Fibroblast of villous mesenchyme (primary cell): ENCODE measurements around the gene CCR2. TPM values are rescaled to one million over a fixed set of nuclear protein-coding genes. Genes with fewer than 3 reads are reported as not detected.

Source experiments
- DNase-seq: peaks from one replicate; pipeline ENCODE4 v3.0.0-alpha.2; 2010; ENCODE audit warnings: low read depth
- H3K4me3 ChIP-seq: 2 replicates; pipeline ENCODE4 v1.5.1; 2011; ENCODE audit warnings: low read depth, mild to moderate bottlenecking, low read length
- total RNA-seq: library from RNA; depleted of rRNA; stranded (reverse); fragments of >200 nt; gene quantifications from 2 replicates; pipeline ENCODE4 v1.2.3, GENCODE V29; 2012
- TF ChIP-seq, protein P1 (sequence below): IDR thresholded peaks from 2 replicates; pipeline ENCODE4 v1.5.1; 2012; ENCODE audit warnings: low read depth, mild to moderate bottlenecking, low read length; ENCODE audit not compliant: insufficient read depth

CCR2 gene
- total RNA-seq, 1 donor, result not detected

DNA sequence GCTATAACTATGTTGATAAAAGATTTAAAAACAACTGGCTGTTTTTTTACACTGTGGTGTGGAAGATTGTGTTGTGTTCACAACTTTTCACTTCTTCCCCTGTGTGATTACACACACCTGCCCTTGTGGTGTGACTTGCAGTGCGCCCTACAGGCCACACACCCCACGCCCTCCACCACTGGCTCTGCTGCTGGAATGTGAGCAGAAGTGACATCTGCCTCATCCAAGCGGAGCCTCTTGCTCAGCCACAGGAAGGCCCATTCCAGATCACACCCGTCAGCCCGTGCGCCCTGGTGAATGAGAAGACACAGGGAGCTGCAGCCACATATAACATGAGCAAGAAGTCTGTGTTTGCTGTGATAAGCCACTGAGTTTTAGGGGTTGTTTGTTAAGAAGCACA lies 7.0 kb downstream of the CCR2 start:
- no peak overlapping the region for H3K4me3 ChIP-seq
- TF ChIP-seq, protein P1, sequence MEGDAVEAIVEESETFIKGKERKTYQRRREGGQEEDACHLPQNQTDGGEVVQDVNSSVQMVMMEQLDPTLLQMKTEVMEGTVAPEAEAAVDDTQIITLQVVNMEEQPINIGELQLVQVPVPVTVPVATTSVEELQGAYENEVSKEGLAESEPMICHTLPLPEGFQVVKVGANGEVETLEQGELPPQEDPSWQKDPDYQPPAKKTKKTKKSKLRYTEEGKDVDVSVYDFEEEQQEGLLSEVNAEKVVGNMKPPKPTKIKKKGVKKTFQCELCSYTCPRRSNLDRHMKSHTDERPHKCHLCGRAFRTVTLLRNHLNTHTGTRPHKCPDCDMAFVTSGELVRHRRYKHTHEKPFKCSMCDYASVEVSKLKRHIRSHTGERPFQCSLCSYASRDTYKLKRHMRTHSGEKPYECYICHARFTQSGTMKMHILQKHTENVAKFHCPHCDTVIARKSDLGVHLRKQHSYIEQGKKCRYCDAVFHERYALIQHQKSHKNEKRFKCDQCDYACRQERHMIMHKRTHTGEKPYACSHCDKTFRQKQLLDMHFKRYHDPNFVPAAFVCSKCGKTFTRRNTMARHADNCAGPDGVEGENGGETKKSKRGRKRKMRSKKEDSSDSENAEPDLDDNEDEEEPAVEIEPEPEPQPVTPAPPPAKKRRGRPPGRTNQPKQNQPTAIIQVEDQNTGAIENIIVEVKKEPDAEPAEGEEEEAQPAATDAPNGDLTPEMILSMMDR, result no peak
- no peak for DNase-seq

DNA sequence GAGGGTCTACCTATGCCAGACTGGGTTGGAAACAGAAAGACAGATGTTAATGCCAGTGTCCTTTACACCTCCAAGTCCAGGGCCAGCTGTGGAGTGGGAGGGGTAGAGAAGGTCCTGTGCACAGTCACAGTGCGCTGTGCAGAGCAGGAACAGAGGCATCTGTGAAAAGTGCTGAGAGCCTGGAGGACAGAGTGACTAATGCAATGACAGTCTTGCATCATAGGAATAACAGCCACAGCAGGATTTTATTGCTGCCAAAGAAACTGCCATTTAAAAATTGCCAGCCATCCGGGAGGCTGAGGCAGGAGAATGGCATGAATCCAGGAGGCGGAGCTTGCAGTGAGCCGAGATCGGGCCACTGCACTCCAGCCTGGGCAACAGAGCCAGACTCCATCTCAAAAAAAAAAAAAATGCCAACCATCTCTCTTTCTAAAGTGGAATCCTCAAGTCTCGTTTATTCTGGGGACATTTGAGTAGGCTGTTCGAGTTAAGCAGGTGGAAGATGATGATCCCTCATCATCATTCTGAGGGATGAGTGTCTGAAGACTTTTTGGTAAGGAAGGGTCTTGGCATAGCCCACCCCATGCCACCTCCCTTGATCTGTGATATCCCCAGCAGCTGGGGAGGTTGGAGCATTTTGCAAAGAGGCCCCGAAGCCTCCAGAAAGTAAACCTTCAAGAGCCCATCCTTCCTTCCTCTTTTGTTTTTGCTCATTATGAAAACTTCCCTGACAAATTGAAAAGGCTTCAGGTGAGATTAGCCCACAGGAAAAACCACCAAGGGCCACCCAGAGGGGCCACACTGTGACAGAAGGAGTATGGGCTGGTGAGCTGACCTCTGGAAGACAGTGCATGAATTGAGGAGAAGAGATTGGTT lies 7.7 kb downstream of the CCR2 start:
- TF ChIP-seq, protein P1, result no peak
- H3K4me3 ChIP-seq, result no peak overlapping the region
- DNase-seq, result peak; percentile 10

DNA sequence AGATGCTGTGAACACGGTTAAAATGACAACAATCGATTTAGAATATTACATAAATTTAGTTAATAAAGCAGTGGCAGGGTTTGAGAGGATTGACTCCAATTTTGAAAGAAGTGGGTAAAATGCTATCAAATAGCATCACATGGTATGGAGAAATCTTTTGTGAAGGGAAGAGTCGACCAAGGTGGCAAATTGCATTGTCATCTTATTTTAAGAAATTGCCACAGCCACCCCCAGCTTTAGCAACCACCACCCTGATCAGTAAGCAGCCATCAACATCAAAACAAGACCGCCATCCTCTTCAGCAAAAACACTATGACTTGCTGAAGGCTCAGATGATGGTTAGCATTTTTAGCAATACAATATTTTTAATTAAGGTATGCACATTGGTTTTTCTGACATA lies 11.1 kb downstream of the CCR2 start:
- no peak for DNase-seq
- TF ChIP-seq, protein P1, result no peak
- no peak overlapping the region for H3K4me3 ChIP-seq

DNA sequence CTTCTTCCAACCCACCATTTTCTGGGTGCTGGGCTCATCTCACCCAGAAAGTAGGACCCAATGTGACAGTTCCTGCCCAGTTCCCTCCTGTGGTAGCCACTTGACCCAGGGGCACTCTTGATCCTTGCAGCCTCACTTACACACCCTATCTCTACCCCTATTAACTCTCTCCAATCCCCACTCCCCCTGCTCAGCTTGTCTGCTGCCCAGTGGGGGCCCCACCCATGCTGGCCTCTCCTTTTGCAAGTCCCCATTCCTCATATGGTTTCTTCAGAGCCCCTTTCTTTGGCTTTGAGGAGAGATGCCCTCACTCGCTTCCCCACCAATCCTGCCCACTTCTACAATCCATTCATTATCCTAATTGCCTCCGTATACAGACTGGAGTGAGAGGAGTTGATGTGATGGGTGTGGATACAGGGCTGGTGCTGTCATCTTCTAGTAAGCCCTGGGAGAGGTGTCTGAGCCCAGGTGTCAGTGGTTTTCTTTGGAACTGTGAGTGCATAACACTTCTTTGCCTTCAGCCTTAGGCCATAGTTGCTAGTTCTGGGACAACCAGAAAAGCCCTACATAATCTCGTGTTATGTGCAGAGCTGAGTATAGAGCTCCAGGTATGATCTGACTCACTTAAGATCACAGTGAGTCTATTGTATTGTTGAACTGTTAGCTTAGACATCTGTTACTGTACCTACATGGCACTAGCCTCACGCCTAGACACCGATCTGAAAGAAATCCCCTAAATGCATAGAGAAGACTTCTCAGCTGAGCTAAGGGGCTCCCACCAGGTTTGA lies 12.0 kb downstream of the CCR2 start:
- DNase-seq, result no peak
- TF ChIP-seq, protein P1, result no peak
- no peak overlapping the region for H3K4me3 ChIP-seq

DNA sequence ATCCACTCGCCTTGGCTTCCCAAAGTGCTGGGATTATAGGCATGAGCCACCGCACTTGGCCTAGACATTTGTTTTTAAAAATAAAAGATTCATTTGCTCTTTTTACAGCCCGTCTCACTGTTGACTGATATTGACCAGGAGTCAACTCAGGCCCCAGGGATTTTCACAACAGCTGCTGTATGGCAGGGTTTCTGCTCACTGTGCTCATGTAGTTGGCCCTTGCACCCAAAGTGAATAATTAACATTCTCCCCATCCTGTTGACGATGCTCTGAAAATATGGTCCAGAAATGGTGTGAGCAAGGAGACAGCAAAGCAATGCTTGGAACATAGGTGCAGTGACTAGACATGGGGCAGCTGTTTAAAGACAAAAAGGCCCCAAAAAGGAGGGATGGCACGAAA lies 13.9 kb downstream of the CCR2 start:
- TF ChIP-seq, protein P1, result no peak
- no peak for DNase-seq

DNA sequence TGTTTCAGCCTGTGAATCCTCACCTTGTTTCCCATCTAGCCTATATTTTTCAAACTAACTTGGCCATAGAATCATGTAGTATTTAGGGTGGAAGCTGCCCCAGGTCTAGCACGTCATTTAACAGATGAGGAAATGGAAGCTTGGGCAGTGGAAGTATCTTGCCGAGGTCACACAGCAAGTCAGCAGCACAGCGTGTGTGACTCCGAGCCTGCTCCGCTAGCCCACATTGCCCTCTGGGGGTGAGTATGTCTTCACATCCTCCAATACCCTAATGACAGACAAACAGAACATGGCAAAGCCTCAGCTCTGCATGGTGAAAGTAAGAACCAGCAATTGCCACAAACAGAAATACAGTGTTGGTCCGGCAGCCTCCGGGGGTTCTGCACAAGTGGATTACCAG lies 14.7 kb downstream of the CCR2 start:
- no peak overlapping the region for H3K4me3 ChIP-seq
- TF ChIP-seq, protein P1, result peak; percentile 7
- peak; percentile 14 for DNase-seq

More for the DNA sequence above, 13.9 kb downstream of the CCR2 start:
- no peak overlapping the region for H3K4me3 ChIP-seq
